ENCODE data around the gene AP2A2. TPM values are rescaled to one million over a fixed set of nuclear protein-coding genes. Genes with fewer than 3 reads are reported as not detected.
"Not testable (repeated sequence)": the region's sequence is repeated elsewhere in the genome, so short reads cannot be mapped to it uniquely, and the experiment has no call there.

The AP2A2 gene
- total RNA-seq, 1 donor from 2014 or later: 69.7 TPM

- DNase-seq (ENCODE audit: low spot score): no peak
- no peaks in the 10 kb centered on the region for H3K27me3 Mint-ChIP-seq (ENCODE audit: low read depth)
- H3K4me1 Mint-ChIP-seq (ENCODE audit: low read depth): peaks cover 4% of the 10 kb centered on the region
- H3K36me3 Mint-ChIP-seq (ENCODE audit: low read depth): peaks cover 28% of the 10 kb centered on the region
- H3K9me3 Mint-ChIP-seq (ENCODE audit: low read depth): no peaks in the 10 kb centered on the region
- TF ChIP-seq CTCF (IDR thresholded peaks at IDR 0.05): no peak
- H3K4me3 Mint-ChIP-seq (ENCODE audit: unreplicated experiment): no peak overlapping the region
- no peak overlapping the region for H3K27ac Mint-ChIP-seq (ENCODE audit: unreplicated experiment)
These were observed 46.2 kb downstream of the AP2A2 start for GRCh38 chr11:971731-972365.

- peaks cover 2% of the 10 kb centered on the region for H3K4me1 Mint-ChIP-seq (ENCODE audit: low read depth)
- no peak overlapping the region for H3K4me3 Mint-ChIP-seq (ENCODE audit: unreplicated experiment)
- no peaks in the 10 kb centered on the region for H3K27me3 Mint-ChIP-seq (ENCODE audit: low read depth)
- no peak for DNase-seq (ENCODE audit: low spot score)
- no peak for TF ChIP-seq CTCF (IDR thresholded peaks at IDR 0.05)
- H3K36me3 Mint-ChIP-seq (ENCODE audit: low read depth): peaks cover 28% of the 10 kb centered on the region
- H3K9me3 Mint-ChIP-seq (ENCODE audit: low read depth): no peaks in the 10 kb centered on the region
- H3K27ac Mint-ChIP-seq (ENCODE audit: unreplicated experiment): no peak overlapping the region
These were observed 47.0 kb downstream of the AP2A2 start for GRCh38 chr11:972523-973211.

GRCh38 chr11:973237-973636 lies 47.6 kb downstream of the AP2A2 start:
- Mint-ChIP-seq H3K27ac (ENCODE audit: unreplicated experiment) (no peak overlapping the region), H3K4me3 (ENCODE audit: unreplicated experiment) (no peak overlapping the region), H3K9me3 (ENCODE audit: low read depth) (no peaks in the 10 kb centered on the region), H3K36me3 (ENCODE audit: low read depth) (peaks cover 28% of the 10 kb centered on the region), H3K4me1 (ENCODE audit: low read depth) (peaks cover 2% of the 10 kb centered on the region), H3K27me3 (ENCODE audit: low read depth) (no peaks in the 10 kb centered on the region)
- DNase-seq (ENCODE audit: low spot score): no peak
- no peak for TF ChIP-seq CTCF (IDR thresholded peaks at IDR 0.05)

GRCh38 chr11:975376-975775 lies 49.7 kb downstream of the AP2A2 start:
- H3K9me3 Mint-ChIP-seq (ENCODE audit: low read depth); H3K27ac Mint-ChIP-seq (ENCODE audit: unreplicated experiment); H3K27me3 Mint-ChIP-seq (ENCODE audit: low read depth); DNase-seq (ENCODE audit: low spot score); H3K4me3 Mint-ChIP-seq (ENCODE audit: unreplicated experiment); H3K4me1 Mint-ChIP-seq (ENCODE audit: low read depth): not testable (repeated sequence)
- H3K36me3 Mint-ChIP-seq (ENCODE audit: low read depth): peaks cover 28% of the 10 kb centered on the region

- DNase-seq (ENCODE audit: low spot score): no peak
- Mint-ChIP-seq H3K27ac (ENCODE audit: unreplicated experiment) (no peak overlapping the region), H3K27me3 (ENCODE audit: low read depth) (no peaks in the 10 kb centered on the region), H3K4me1 (ENCODE audit: low read depth) (peaks cover 11% of the 10 kb centered on the region), H3K4me3 (ENCODE audit: unreplicated experiment) (no peak overlapping the region), H3K36me3 (ENCODE audit: low read depth) (peaks cover 26% of the 10 kb centered on the region), H3K9me3 (ENCODE audit: low read depth) (no peaks in the 10 kb centered on the region)
- peak; percentile 63 for TF ChIP-seq CTCF (IDR thresholded peaks at IDR 0.05)
These were observed 50.2 kb downstream of the AP2A2 start for GRCh38 chr11:975827-976226.

Measured in chondrocyte (in vitro differentiated cells).